Endothelial cell of umbilical vein (primary cell): ENCODE results near the gene ADD1.

Experiments used
- EZH2 ChIP-seq: IDR thresholded peaks from 2 replicates; pipeline ENCODE4 v1.6.1; 2012; ENCODE audit warnings: borderline replicate concordance, low read depth, mild to moderate bottlenecking, moderate library complexity, low read length, inconsistent platforms; ENCODE audit not compliant: severe bottlenecking
- GATA2 ChIP-seq: IDR thresholded peaks from 2 replicates; pipeline ENCODE4 v1.7.0; 2011; ENCODE audit warnings: low read depth, mild to moderate bottlenecking, moderate library complexity, mixed read lengths, low read length; ENCODE audit not compliant: insufficient read length, insufficient read depth
- JUN ChIP-seq: IDR thresholded peaks from 2 replicates; pipeline ENCODE4 v1.6.1; 2011; ENCODE audit warnings: borderline replicate concordance, low read depth; ENCODE audit not compliant: insufficient read length, insufficient read depth
- MAX ChIP-seq: IDR thresholded peaks from 2 replicates; pipeline ENCODE4 v1.6.1; 2011; ENCODE audit not compliant: insufficient read depth, insufficient read length
- MYC ChIP-seq: IDR thresholded peaks from one replicate; pipeline ENCODE4 v1.6.1; 2011; ENCODE audit warnings: mild to moderate bottlenecking, low read depth, low read length
- POLR2A ChIP-seq: IDR thresholded peaks from 2 replicates; pipeline ENCODE4 v1.6.1; 2012; ENCODE audit warnings: low read depth, mild to moderate bottlenecking, control low read depth, low read length
- POLR2AphosphoS5 ChIP-seq: IDR thresholded peaks from 2 replicates; pipeline ENCODE4 v1.6.1; 2012; ENCODE audit warnings: low read depth, mild to moderate bottlenecking, control low read depth, low read length, moderate library complexity; ENCODE audit not compliant: insufficient read depth
- TF ChIP-seq, protein P1 (sequence below), 2 donors: IDR thresholded peaks; 1 replicate in 1 of 2; 2 replicates in 1 of 2; pipeline ENCODE4 v1.5.1; 2011; ENCODE audit warnings: low read length in 2 of 2, mild to moderate bottlenecking in 2 of 2, moderate library complexity in 2 of 2, control low read depth in 1 of 2, inconsistent platforms in 1 of 2, low read depth in 1 of 2; ENCODE audit not compliant: insufficient read depth in 1 of 2; ENCODE audit errors: extremely low read depth in 1 of 2

DNA sequence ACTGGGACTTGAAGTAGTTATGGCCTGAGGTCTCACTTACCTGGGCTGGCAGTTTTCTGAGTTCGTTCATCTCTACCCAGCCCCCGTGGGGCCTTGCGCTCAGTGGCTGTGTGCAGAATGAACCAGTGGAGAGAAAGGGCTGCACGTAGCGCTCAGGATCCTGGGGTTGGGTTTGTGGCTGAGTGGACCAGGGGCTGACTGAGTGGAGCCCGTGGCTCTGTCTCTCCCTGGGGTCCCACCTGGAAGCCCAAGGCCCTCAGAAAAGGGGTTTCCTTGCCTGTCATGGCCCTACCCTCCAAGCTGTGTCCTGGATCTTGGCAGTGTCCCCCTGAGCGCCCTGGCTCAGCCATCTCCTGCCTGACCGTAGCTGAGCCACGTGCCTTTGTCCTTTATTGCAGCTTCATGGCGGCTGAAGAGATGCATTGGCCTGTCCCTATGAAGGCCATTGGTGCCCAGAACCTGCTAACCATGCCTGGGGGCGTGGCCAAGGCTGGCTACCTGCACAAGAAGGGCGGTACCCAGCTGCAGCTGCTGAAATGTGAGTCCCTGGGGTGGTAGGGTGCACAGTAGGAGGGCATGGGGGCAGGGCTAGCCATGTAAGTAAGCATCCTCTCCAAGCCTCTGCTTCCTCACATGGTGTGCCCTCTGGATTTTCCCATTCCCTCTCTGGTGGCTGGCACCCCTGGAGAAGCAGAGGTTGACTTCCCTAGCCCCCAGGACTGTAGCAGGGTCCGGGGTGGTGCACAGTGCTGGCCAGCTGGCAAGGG is 23.2 kb upstream of the ADD1 start:
- TF ChIP-seq MAX (no peak), POLR2A (no peak), JUN (no peak), EZH2 (no peak), POLR2AphosphoS5 (no peak), MYC (no peak), GATA2 (no peak)
- TF ChIP-seq, protein P1, sequence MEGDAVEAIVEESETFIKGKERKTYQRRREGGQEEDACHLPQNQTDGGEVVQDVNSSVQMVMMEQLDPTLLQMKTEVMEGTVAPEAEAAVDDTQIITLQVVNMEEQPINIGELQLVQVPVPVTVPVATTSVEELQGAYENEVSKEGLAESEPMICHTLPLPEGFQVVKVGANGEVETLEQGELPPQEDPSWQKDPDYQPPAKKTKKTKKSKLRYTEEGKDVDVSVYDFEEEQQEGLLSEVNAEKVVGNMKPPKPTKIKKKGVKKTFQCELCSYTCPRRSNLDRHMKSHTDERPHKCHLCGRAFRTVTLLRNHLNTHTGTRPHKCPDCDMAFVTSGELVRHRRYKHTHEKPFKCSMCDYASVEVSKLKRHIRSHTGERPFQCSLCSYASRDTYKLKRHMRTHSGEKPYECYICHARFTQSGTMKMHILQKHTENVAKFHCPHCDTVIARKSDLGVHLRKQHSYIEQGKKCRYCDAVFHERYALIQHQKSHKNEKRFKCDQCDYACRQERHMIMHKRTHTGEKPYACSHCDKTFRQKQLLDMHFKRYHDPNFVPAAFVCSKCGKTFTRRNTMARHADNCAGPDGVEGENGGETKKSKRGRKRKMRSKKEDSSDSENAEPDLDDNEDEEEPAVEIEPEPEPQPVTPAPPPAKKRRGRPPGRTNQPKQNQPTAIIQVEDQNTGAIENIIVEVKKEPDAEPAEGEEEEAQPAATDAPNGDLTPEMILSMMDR (IDR thresholded peaks at IDR 0.05; ENCODE audit: extremely low read depth in 1 of 2, insufficient read depth in 1 of 2, low read depth in 1 of 2, low read length in 2 of 2) = no peak
